ENCODE results near the gene LPAR1.

- no peak for TF ChIP-seq CTCF (conservative IDR thresholded peaks at IDR 0.05)
- TF ChIP-seq ZFX (IDR thresholded peaks at IDR 0.05) = no peak
Measured at GRCh38 chr9:110846215-110846614, 192.1 kb downstream of the LPAR1 start.
